ENCODE results near the gene BSDC1. TPM values are rescaled to one million over a fixed set of nuclear protein-coding genes. Genes with fewer than 3 reads are reported as not detected.
A peak's percentile ranks its signal among the peaks of the same experiment; 100 is the strongest.

Gene BSDC1
- total RNA-seq, 1 donor from 2014 or later, result 71.9 TPM

- Histone ChIP-seq H2AFZ (ENCODE audit: low read depth, low read length) (peak overlapping the region; percentile 29), H3K4me1 (ENCODE audit: insufficient read depth, low read length) (peaks cover 50% of the 10 kb centered on the region), H3K36me3 (ENCODE audit: insufficient read depth, low read length) (peaks cover 21% of the 10 kb centered on the region), H4K20me1 (ENCODE audit: insufficient read depth, low read length) (peaks cover 44% of the 10 kb centered on the region), H3K27me3 (ENCODE audit: insufficient read depth, low read length) (no peaks in the 10 kb centered on the region), H3K9me3 (ENCODE audit: insufficient read depth, low read depth, low read length) (no peaks in the 10 kb centered on the region), H3K4me3 (ENCODE audit: insufficient read depth, low read depth, low read length) (no peak overlapping the region), H3K4me2 (ENCODE audit: low read length) (peak overlapping the region; percentile 87), H3K27ac (ENCODE audit: low read depth, low read length) (no peak overlapping the region), H3K9ac (ENCODE audit: low read length) (no peak overlapping the region), H3K79me2 (ENCODE audit: insufficient read depth, low read length) (peaks cover 36% of the 10 kb centered on the region)
- no peaks in the 10 kb centered on the region for H3K27me3 Mint-ChIP-seq (ENCODE audit: low read depth, unreplicated experiment)
- peaks cover 19% of the 10 kb centered on the region for H3K36me3 Mint-ChIP-seq (ENCODE audit: low read depth, unreplicated experiment)
- FAIRE-seq, result no peak
- peaks cover 41% of the 10 kb centered on the region for H3K4me1 Mint-ChIP-seq (ENCODE audit: low read depth, unreplicated experiment)
- no peaks in the 10 kb centered on the region for H3K9me3 Mint-ChIP-seq (ENCODE audit: unreplicated experiment)
- no peak overlapping the region for H3K27ac Mint-ChIP-seq (ENCODE audit: unreplicated experiment)
- no peak for DNase-seq (ENCODE audit: low read depth)
- peak overlapping the region; percentile 82 for H3K4me3 Mint-ChIP-seq (ENCODE audit: unreplicated experiment)
- TF ChIP-seq CTCF (IDR thresholded peaks at IDR 0.05; ENCODE audit: insufficient read depth, low read depth, low read length) (no peak), EZH2 (IDR thresholded peaks at IDR 0.05; ENCODE audit: insufficient read depth, low read length) (no peak)
These were observed 57.7 kb downstream of the BSDC1 start for GRCh38 chr1:32336591-32336932.

GRCh38 chr1:32335790-32336590 lies 58.3 kb downstream of the BSDC1 start, which contains the start of gene MARCKSL1:
Gene MARCKSL1, minus strand, starts transcription at chr1:32336233. Its CDS starts 200 bp downstream, at chr1:32336033.
- peaks cover 23% of the 10 kb centered on the region for H3K36me3 Mint-ChIP-seq (ENCODE audit: low read depth, unreplicated experiment)
- H3K4me1 Mint-ChIP-seq (ENCODE audit: low read depth, unreplicated experiment), result peaks cover 41% of the 10 kb centered on the region
- H3K27me3 Mint-ChIP-seq (ENCODE audit: low read depth, unreplicated experiment), result no peaks in the 10 kb centered on the region
- Histone ChIP-seq H3K9me3 (ENCODE audit: insufficient read depth, low read depth, low read length) (no peaks in the 10 kb centered on the region), H3K4me2 (ENCODE audit: low read length) (peak within 1 kb of the TSS; percentile 87), H3K79me2 (ENCODE audit: insufficient read depth, low read length) (peaks cover 36% of the 10 kb centered on the region), H2AFZ (ENCODE audit: low read depth, low read length) (peak within 1 kb of the TSS; percentile 29), H3K27me3 (ENCODE audit: insufficient read depth, low read length) (no peaks in the 10 kb centered on the region), H3K9ac (ENCODE audit: low read length) (peak within 1 kb of the TSS; percentile 90), H3K27ac (ENCODE audit: low read depth, low read length) (peak within 1 kb of the TSS; percentile 69), H3K36me3 (ENCODE audit: insufficient read depth, low read length) (peaks cover 22% of the 10 kb centered on the region), H4K20me1 (ENCODE audit: insufficient read depth, low read length) (peaks cover 50% of the 10 kb centered on the region), H3K4me1 (ENCODE audit: insufficient read depth, low read length) (peaks cover 50% of the 10 kb centered on the region), H3K4me3 (ENCODE audit: insufficient read depth, low read depth, low read length) (peak within 1 kb of the TSS; percentile 90)
- FAIRE-seq (no peak), DNase-seq (ENCODE audit: low read depth) (peak; percentile 36)
- no peaks in the 10 kb centered on the region for H3K9me3 Mint-ChIP-seq (ENCODE audit: unreplicated experiment)
- TF ChIP-seq EZH2 (IDR thresholded peaks at IDR 0.05; ENCODE audit: insufficient read depth, low read length) (no peak), CTCF (IDR thresholded peaks at IDR 0.05; ENCODE audit: insufficient read depth, low read depth, low read length) (no peak)
- peak within 1 kb of the TSS; percentile 95 for H3K4me3 Mint-ChIP-seq (ENCODE audit: unreplicated experiment)
- peak within 1 kb of the TSS; percentile 73 for H3K27ac Mint-ChIP-seq (ENCODE audit: unreplicated experiment)

GRCh38 chr1:32335535-32335789 lies 58.8 kb downstream of the BSDC1 start:
- no peaks in the 10 kb centered on the region for H3K27me3 Mint-ChIP-seq (ENCODE audit: low read depth, unreplicated experiment)
- H3K9ac ChIP-seq (ENCODE audit: low read length), result peak overlapping the region; percentile 90
- peaks cover 41% of the 10 kb centered on the region for H3K4me1 Mint-ChIP-seq (ENCODE audit: low read depth, unreplicated experiment)
- FAIRE-seq (no peak), DNase-seq (ENCODE audit: low read depth) (no peak)
- H3K4me2 ChIP-seq (ENCODE audit: low read length), result peak overlapping the region; percentile 87
- peaks cover 56% of the 10 kb centered on the region for H4K20me1 ChIP-seq (ENCODE audit: insufficient read depth, low read length)
- no peak overlapping the region for H3K27ac Mint-ChIP-seq (ENCODE audit: unreplicated experiment)
- no peaks in the 10 kb centered on the region for H3K27me3 ChIP-seq (ENCODE audit: insufficient read depth, low read length)
- H3K9me3 Mint-ChIP-seq (ENCODE audit: unreplicated experiment), result no peaks in the 10 kb centered on the region
- peak overlapping the region; percentile 90 for H3K4me3 ChIP-seq (ENCODE audit: insufficient read depth, low read depth, low read length)
- no peaks in the 10 kb centered on the region for H3K9me3 ChIP-seq (ENCODE audit: insufficient read depth, low read depth, low read length)
- peaks cover 22% of the 10 kb centered on the region for H3K36me3 ChIP-seq (ENCODE audit: insufficient read depth, low read length)
- no peak for TF ChIP-seq EZH2 (IDR thresholded peaks at IDR 0.05; ENCODE audit: insufficient read depth, low read length)
- TF ChIP-seq CTCF (IDR thresholded peaks at IDR 0.05; ENCODE audit: insufficient read depth, low read depth, low read length), result no peak
- H2AFZ ChIP-seq (ENCODE audit: low read depth, low read length), result no peak overlapping the region
- H3K4me1 ChIP-seq (ENCODE audit: insufficient read depth, low read length), result peaks cover 50% of the 10 kb centered on the region
- H3K4me3 Mint-ChIP-seq (ENCODE audit: unreplicated experiment), result no peak overlapping the region
- H3K27ac ChIP-seq (ENCODE audit: low read depth, low read length), result peak overlapping the region; percentile 69
- peaks cover 25% of the 10 kb centered on the region for H3K36me3 Mint-ChIP-seq (ENCODE audit: low read depth, unreplicated experiment)
- peaks cover 36% of the 10 kb centered on the region for H3K79me2 ChIP-seq (ENCODE audit: insufficient read depth, low read length)
